Measurements from ENCODE around the gene NAXD. TPM values are rescaled to one million over a fixed set of nuclear protein-coding genes. Genes with fewer than 3 reads are reported as not detected.
"Not testable (repeated sequence)": the region's sequence is repeated elsewhere in the genome, so short reads cannot be mapped to it uniquely, and the experiment has no call there.

Gene NAXD
- total RNA-seq, 2 experiments from 2014 or later = 17.4 to 17.8 TPM

DNA sequence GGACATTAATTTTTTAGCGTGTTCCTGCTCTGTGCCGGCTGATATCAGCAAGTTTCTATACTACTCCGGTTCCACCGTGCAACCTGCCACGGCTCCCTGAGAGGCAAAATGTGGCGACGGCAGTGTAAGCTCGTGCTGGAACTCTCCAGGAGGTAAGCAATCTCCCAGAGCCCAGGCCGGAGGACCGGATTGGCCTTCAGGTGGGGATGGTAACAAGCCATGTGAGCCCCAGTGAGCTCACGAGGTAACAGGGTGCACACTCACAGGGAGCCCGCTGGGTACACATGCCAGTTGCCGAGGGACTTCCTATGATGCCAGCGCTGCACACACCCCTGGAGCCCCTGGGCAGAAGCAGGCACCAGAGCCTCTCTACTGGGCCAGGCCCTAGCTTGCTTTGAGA, 38.5 kb downstream of the NAXD start:
- no peak overlapping the region for H3K27ac Mint-ChIP-seq
- H3K4me3 Mint-ChIP-seq = no peak overlapping the region
- ChIA-PET POLR2A (interaction anchor here (1.3 kb wide), 1 partner anchor 10 kb away, joined by 5 read pairs; no protein-coding TSS in a partner anchor), CTCF (no interaction called here)
- no peaks in the 10 kb centered on the region for H3K27me3 Mint-ChIP-seq
- peaks cover 8% of the 10 kb centered on the region for H3K4me1 ChIP-seq (ENCODE audit: insufficient read depth, low read length)
- peaks cover 26% of the 10 kb centered on the region for H3K4me1 Mint-ChIP-seq (ENCODE audit: low read depth)
- no peak for TF ChIP-seq CTCF (IDR thresholded peaks at IDR 0.05)
- peaks cover 62% of the 10 kb centered on the region for H3K36me3 Mint-ChIP-seq (ENCODE audit: low read depth)
- H3K27ac ChIP-seq (ENCODE audit: low read depth in 1 of 2, low read length in 2 of 2) = no peak overlapping the region
- no peaks in the 10 kb centered on the region for H3K27me3 ChIP-seq (ENCODE audit: control insufficient read depth in 1 of 2, insufficient read depth in 2 of 2, low read length in 2 of 2)
- intact Hi-C loops (cut with DNase I, micrococcal nuclease) = no loop called here
- H3K9me3 ChIP-seq (ENCODE audit: control insufficient read depth in 1 of 2, insufficient read depth in 1 of 2, low read length in 2 of 2) = no peaks in the 10 kb centered on the region
- ATAC-seq (ENCODE audit: poor library complexity) (no peak), DNase-seq (no peak)
- H3K9me3 Mint-ChIP-seq = no peaks in the 10 kb centered on the region
- no peak overlapping the region for H3K4me3 ChIP-seq (ENCODE audit: low read length)
- peaks cover 38% of the 10 kb centered on the region for H3K36me3 ChIP-seq (ENCODE audit: insufficient read depth, low read length)

DNA sequence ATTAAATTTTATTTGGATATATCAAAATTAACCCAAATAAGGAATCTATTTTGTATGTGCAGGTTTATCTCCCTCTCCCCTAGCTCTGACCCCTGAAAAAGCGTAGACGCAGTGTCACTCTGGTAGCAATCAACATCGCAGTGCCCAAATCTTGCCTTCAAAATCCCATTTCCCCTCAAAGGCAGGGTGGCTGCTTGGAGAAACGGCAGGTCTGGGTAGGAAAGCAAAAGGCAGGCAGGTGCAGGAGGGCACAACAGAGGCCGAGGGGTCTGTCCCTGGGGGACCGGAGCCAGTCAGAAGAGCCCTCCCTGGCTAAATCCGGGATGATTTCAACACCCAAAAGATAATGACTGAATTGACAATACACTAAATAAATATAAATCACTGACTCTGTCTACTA, 41.9 kb downstream of the NAXD start:
- H3K27ac ChIP-seq (ENCODE audit: low read depth in 1 of 2, low read length in 2 of 2) = no peak overlapping the region
- POLR2A ChIA-PET = no interaction called here
- peaks cover 4% of the 10 kb centered on the region for H3K9me3 Mint-ChIP-seq

GRCh38 chr13:110658218-110658911, 43.0 kb downstream of the NAXD start:
- Histone ChIP-seq H3K36me3 (ENCODE audit: insufficient read depth, low read length) (peaks cover 43% of the 10 kb centered on the region), H3K4me1 (ENCODE audit: insufficient read depth, low read length) (peaks cover 11% of the 10 kb centered on the region)
- Mint-ChIP-seq H3K36me3 (ENCODE audit: low read depth) (peaks cover 86% of the 10 kb centered on the region), H3K4me1 (ENCODE audit: low read depth) (peaks cover 39% of the 10 kb centered on the region), H3K4me3 (peak overlapping the region; percentile 2), H3K27ac (peak overlapping the region; percentile 22)
- H3K27ac ChIP-seq (ENCODE audit: low read depth in 1 of 2, low read length in 2 of 2); CTCF ChIA-PET; H3K27me3 ChIP-seq (ENCODE audit: control insufficient read depth in 1 of 2, insufficient read depth in 2 of 2, low read length in 2 of 2); H3K9me3 Mint-ChIP-seq; H3K9me3 ChIP-seq (ENCODE audit: control insufficient read depth in 1 of 2, insufficient read depth in 1 of 2, low read length in 2 of 2); H3K4me3 ChIP-seq (ENCODE audit: low read length); intact Hi-C loops (cut with DNase I, micrococcal nuclease); H3K27me3 Mint-ChIP-seq: not testable (repeated sequence)
- POLR2A ChIA-PET = interaction anchor here (0.7 kb wide), 1 partner anchor 53 kb away, joined by 3 read pairs; no protein-coding TSS in a partner anchor
- DNase-seq = peak in 3 of 14 experiments; percentile 54 to 58 (median 58)
- peak; percentile 73 for ATAC-seq (ENCODE audit: poor library complexity)

More for the DNA sequence above, 41.9 kb downstream of the NAXD start:
- H3K9me3 ChIP-seq (ENCODE audit: control insufficient read depth in 1 of 2, insufficient read depth in 1 of 2, low read length in 2 of 2) = peaks cover 0 to 3% of the 10 kb centered on the region in 2 experiments
- no peak overlapping the region for H3K4me3 ChIP-seq (ENCODE audit: low read length)
- peaks cover 77% of the 10 kb centered on the region for H3K36me3 Mint-ChIP-seq (ENCODE audit: low read depth)
- ATAC-seq (ENCODE audit: poor library complexity) = no peak
- no peaks in the 10 kb centered on the region for H3K27me3 ChIP-seq (ENCODE audit: control insufficient read depth in 1 of 2, insufficient read depth in 2 of 2, low read length in 2 of 2)
- peaks cover 38% of the 10 kb centered on the region for H3K36me3 ChIP-seq (ENCODE audit: insufficient read depth, low read length)
- intact Hi-C loops (cut with DNase I, micrococcal nuclease) = no loop called here
- no peak overlapping the region for H3K4me3 Mint-ChIP-seq
- TF ChIP-seq CTCF (IDR thresholded peaks at IDR 0.05) = no peak
- H3K27ac Mint-ChIP-seq = no peak overlapping the region
- peaks cover 39% of the 10 kb centered on the region for H3K4me1 Mint-ChIP-seq (ENCODE audit: low read depth)
- H3K27me3 Mint-ChIP-seq = no peaks in the 10 kb centered on the region
- peaks cover 11% of the 10 kb centered on the region for H3K4me1 ChIP-seq (ENCODE audit: insufficient read depth, low read length)
- CTCF ChIA-PET = no interaction called here
- DNase-seq = no peak
